WTC11 (cell line): Measurements from ENCODE around the gene EFCAB12. TPM values are rescaled to one million over a fixed set of nuclear protein-coding genes. Genes with fewer than 3 reads are reported as not detected.
A peak's percentile ranks its signal among the peaks of the same experiment; 100 is the strongest.

Source experiments
- ATAC-seq: fragments of 200-7000 bp; cut with Tn5 transposase; 2 replicates; pipeline ENCODE4 v1.10.0; 2021; ENCODE audit warnings: mild to moderate bottlenecking, moderate library complexity
- CTCF ChIA-PET: fragments of 300-600 bp; sonication (Branson Sonifier 250); formaldehyde crosslinking; loops from one replicate; lab custom pipeline; 2021; ENCODE audit warnings: antibody characterized with exemption; lab: Charles Lee
- POLR2A ChIA-PET: fragments of 350-600 bp; sonication (Branson Sonifier 250); formaldehyde crosslinking; loops from one replicate; lab custom pipeline; 2021; ENCODE audit warnings: antibody characterized with exemption; lab: Charles Lee
- DNase-seq: peaks from one replicate; pipeline ENCODE4 v3.0.0; 2021; ENCODE audit warnings: low spot score
- H3K27ac Mint-ChIP-seq: 2 replicates; pipeline ENCODE4 v1.8.0; 2021; ENCODE audit warnings: mixed read lengths
- H3K27me3 Mint-ChIP-seq: 2 replicates; pipeline ENCODE4 v1.8.0; 2021; ENCODE audit warnings: low read depth, mild to moderate bottlenecking, moderate library complexity, mixed read lengths
- H3K36me3 Mint-ChIP-seq: 2 replicates; pipeline ENCODE4 v1.8.0; 2021; ENCODE audit warnings: mixed read lengths
- H3K4me1 Mint-ChIP-seq: 2 replicates; pipeline ENCODE4 v1.8.0; 2022; ENCODE audit warnings: mixed read lengths
- H3K4me3 Mint-ChIP-seq: 2 replicates; pipeline ENCODE4 v1.8.0; 2021; ENCODE audit warnings: mild to moderate bottlenecking, moderate library complexity, mixed read lengths
- H3K9me3 Mint-ChIP-seq: 2 replicates; pipeline ENCODE4 v1.8.0; 2021; ENCODE audit warnings: mixed read lengths
- GTF2I ChIP-seq: fragments of 250-450 bp; sonication (Bioruptor Pico); conservative IDR thresholded peaks from 2 replicates; pipeline ENCODE4 v1.4.0; 2021; ENCODE audit warnings: mild to moderate bottlenecking
- NFE2L1 ChIP-seq: sonication (generic); formaldehyde crosslinking; IDR thresholded peaks from 2 replicates; pipeline ENCODE4 v1.8.1; 2023; ENCODE audit warnings: missing genetic modification reagents
- NFYB ChIP-seq: sonication (generic); formaldehyde crosslinking; conservative IDR thresholded peaks from 2 replicates; pipeline ENCODE4 v1.8.0; 2022; ENCODE audit warnings: low read depth, missing genetic modification reagents
- STAT6 ChIP-seq: sonication (generic); formaldehyde crosslinking; conservative IDR thresholded peaks from 2 replicates; pipeline ENCODE4 v1.8.1; 2023; ENCODE audit warnings: mild to moderate bottlenecking, low read depth, missing genetic modification reagents, moderate library complexity
- TEAD1 ChIP-seq: sonication (generic); formaldehyde crosslinking; IDR thresholded peaks from 2 replicates; pipeline ENCODE4 v1.8.0; 2022; ENCODE audit warnings: mild to moderate bottlenecking, missing genetic modification reagents
- TP53 ChIP-seq: sonication (generic); formaldehyde crosslinking; IDR thresholded peaks from 2 replicates; pipeline ENCODE4 v1.8.1; 2023; ENCODE audit warnings: mild to moderate bottlenecking, missing genetic modification reagents
- ZNF219 ChIP-seq: sonication (generic); formaldehyde crosslinking; IDR thresholded peaks from 2 replicates; pipeline ENCODE4 v1.8.0; 2023; ENCODE audit warnings: missing genetic modification reagents, mild to moderate bottlenecking, borderline replicate concordance
- ZNF425 ChIP-seq: fragments of 250-450 bp; sonication (Bioruptor Pico); conservative IDR thresholded peaks from 2 replicates; pipeline ENCODE4 v1.9.0; 2021; ENCODE audit warnings: mild to moderate bottlenecking
- ZNF671 ChIP-seq: fragments of 250-450 bp; sonication (Bioruptor Pico); IDR thresholded peaks from 2 replicates; pipeline ENCODE4 v1.8.0; 2021; ENCODE audit warnings: mild to moderate bottlenecking
- ZSCAN18 ChIP-seq: fragments of 250-450 bp; sonication (Bioruptor Pico); IDR thresholded peaks from 2 replicates; pipeline ENCODE4 v2.1.2; 2022; ENCODE audit warnings: mild to moderate bottlenecking, moderate library complexity
- total RNA-seq: library from RNA; stranded (reverse); gene quantifications from 3 replicates; pipeline ENCODE4 v1.2.3, GENCODE V29; 2021
- TF ChIP-seq, protein P1 (sequence below): sonication (generic); formaldehyde crosslinking; IDR thresholded peaks from 2 replicates; pipeline ENCODE4 v1.8.0; 2023; ENCODE audit warnings: missing genetic modification reagents
- TF ChIP-seq, protein P2 (sequence below): sonication (generic); formaldehyde crosslinking; IDR thresholded peaks from 2 replicates; pipeline ENCODE4 v1.8.1; 2022; ENCODE audit warnings: mild to moderate bottlenecking, moderate library complexity, missing genetic modification reagents

The EFCAB12 gene
- total RNA-seq, 1 experiment from 2014 or later: 0.20 TPM

DNA sequence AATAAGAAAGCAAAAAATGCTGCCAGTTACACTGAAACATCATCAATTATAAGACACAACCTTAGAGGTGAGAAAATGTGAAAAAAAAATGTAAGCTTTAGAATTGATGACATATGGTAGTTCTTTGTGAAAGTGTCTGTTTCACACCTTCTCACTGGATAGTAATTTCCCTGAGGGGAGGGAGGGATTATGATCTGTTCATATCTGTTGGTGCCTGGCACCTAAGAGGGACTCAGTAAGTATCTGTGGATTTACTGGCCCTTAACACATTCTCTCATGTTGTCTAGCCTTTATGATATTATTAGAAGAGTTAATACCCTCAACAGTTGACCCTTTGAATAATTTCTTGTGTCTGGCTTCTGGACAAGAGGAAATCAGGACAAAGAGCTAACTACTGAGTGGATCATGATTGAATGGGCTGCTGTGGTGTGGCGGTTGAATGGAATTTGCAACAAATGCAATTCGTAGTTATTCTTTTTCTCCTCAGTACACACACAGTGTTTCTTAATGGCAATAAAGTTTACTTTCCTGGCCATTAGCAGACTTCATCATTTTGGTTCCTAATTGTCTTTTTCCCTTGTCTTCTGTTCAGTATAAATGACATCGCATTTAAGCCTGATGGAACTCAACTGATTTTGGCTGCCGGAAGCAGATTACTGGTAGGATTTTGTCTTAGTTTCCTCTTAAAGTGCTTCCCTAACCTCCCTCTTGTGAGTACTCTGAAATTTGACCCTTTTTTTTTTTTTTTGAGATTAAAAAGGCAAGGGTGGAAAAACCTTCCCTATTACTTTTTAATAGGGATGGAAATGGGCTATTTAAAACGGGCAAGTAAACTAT lies 21.1 kb upstream of the EFCAB12 start:
- no peak overlapping the region for H3K4me3 Mint-ChIP-seq
- peaks cover 9% of the 10 kb centered on the region; the same call in 1 of the 2 replicates for H3K36me3 Mint-ChIP-seq
- H3K4me1 Mint-ChIP-seq: peaks cover 37% of the 10 kb centered on the region
- no peak for TF ChIP-seq STAT6 (CRISPR knock-in tag)
- no peak for TF ChIP-seq ZNF219 (CRISPR knock-in tag)
- no peak for TF ChIP-seq ZNF671 (CRISPR knock-in tag)
- TF ChIP-seq TEAD1 (CRISPR knock-in tag): no peak
- TF ChIP-seq NFE2L1 (CRISPR knock-in tag): no peak
- TF ChIP-seq TP53 (CRISPR knock-in tag): no peak
- TF ChIP-seq ZNF425 (CRISPR knock-in tag): no peak
- no peak for TF ChIP-seq ZSCAN18 (CRISPR knock-in tag)
- TF ChIP-seq, protein P1, sequence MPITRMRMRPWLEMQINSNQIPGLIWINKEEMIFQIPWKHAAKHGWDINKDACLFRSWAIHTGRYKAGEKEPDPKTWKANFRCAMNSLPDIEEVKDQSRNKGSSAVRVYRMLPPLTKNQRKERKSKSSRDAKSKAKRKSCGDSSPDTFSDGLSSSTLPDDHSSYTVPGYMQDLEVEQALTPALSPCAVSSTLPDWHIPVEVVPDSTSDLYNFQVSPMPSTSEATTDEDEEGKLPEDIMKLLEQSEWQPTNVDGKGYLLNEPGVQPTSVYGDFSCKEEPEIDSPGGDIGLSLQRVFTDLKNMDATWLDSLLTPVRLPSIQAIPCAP: no peak
- no peak for TF ChIP-seq GTF2I
- TF ChIP-seq, protein P2, sequence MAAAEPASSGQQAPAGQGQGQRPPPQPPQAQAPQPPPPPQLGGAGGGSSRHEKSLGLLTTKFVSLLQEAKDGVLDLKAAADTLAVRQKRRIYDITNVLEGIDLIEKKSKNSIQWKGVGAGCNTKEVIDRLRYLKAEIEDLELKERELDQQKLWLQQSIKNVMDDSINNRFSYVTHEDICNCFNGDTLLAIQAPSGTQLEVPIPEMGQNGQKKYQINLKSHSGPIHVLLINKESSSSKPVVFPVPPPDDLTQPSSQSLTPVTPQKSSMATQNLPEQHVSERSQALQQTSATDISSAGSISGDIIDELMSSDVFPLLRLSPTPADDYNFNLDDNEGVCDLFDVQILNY (CRISPR knock-in tag): no peak
- no peaks in the 10 kb centered on the region for H3K27me3 Mint-ChIP-seq
- ChIA-PET POLR2A (interaction anchor here (2.1 kb wide), 1 partner anchor 9 kb away, joined by 10 read pairs; the partner anchor contains the start of genes IFT122 and MBD4), CTCF (interaction anchor here (0.9 to 1.6 kb wide), 4 partner anchors 10 to 97 kb away, joined by 3 to 8 read pairs (median 4); partner anchors contain the start of genes IFT122 and MBD4)
- no peaks in the 10 kb centered on the region for H3K9me3 Mint-ChIP-seq
- peak overlapping the region; percentile 82 for H3K27ac Mint-ChIP-seq
- ATAC-seq: no peak
- DNase-seq: no peak

DNA sequence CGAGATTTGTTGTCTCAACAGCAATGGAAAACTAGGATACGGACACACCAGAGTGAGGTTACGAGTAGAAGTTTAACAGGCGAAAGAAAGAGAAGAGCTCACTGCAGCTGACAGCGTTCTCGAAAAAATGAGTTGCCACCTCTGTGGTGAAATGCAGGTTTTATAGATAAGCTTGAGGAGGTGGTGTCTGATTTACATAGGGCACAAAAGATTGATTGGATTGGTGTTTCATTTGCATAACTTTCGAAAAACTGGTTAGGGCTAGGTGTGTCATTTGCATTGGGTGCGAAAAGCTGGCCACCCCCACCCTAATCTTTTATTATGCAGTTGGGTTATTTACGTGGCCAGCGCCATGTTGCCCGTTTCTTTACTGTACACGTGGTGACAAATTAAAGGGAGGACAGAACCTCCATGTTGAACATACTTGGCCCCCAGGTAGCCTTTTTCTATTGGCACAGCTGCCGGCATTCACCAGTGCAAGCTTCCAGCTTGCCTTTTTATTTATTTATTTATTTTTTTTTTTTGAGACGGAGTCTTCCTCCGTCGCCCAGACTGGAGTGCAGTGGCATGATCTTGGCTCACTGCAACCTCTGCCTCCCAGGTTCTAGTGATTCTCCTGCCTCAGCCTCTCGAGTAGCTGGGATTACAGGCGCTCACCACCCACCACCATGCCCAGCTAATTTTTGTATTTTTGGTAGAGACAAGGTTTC lies 19.9 kb upstream of the EFCAB12 start:
- no peaks in the 10 kb centered on the region for H3K9me3 Mint-ChIP-seq
- peak overlapping the region; percentile 49 for H3K4me3 Mint-ChIP-seq
- H3K27ac Mint-ChIP-seq: peak overlapping the region; percentile 97
- no peaks in the 10 kb centered on the region for H3K27me3 Mint-ChIP-seq
- ChIA-PET POLR2A (interaction anchor here (0.6 to 2.1 kb wide), 2 partner anchors 8 to 49 kb away, joined by 5 to 10 read pairs; partner anchors contain the start of genes IFT122 and MBD4), CTCF (interaction anchor here (0.9 to 1.6 kb wide), 5 partner anchors 9 to 146 kb away, joined by 3 to 8 read pairs (median 4); partner anchors contain the start of genes IFT122 and MBD4)
- ATAC-seq (peak; percentile 79), DNase-seq (no peak)
- no peak for TF ChIP-seq NFYB
- H3K36me3 Mint-ChIP-seq: peaks cover 11% of the 10 kb centered on the region; the same call in 1 of the 2 replicates
- H3K4me1 Mint-ChIP-seq: peaks cover 37% of the 10 kb centered on the region
